GM21737 (cell line): ENCODE data around the gene PHF21A.

Experiments
- ATAC-seq: cut with Tn5 transposase; IDR thresholded peaks from one replicate; pipeline ENCODE4 v1.9.1; 2021; ENCODE audit warnings: mild to moderate bottlenecking, moderate library complexity; ENCODE audit not compliant: unreplicated experiment

PHF21A gene

DNA sequence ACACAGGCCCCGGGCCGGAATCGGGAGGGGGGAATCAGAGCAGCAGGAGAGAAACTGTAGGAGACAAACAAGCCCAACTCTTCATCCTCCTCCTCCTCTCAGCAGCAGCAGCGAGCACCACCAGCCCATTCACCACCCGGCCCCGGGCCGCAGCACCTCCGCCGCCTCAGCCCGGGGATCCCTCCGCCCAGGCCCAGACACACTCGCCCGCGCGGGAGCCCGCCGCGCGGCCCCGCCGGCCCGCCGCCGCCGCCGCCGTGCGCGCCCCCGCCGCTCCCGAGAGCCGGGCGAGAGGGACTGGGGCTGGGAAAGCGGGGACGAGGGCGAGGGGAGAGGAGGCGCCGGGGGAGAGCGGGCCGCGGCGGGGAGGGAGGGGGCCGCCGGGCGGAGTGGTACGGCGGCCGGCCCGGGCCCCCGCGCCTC, at the start of gene PHF21A:
Gene PHF21A, minus strand, starts transcription at position 154 of the 423 bp plus-strand sequence. CDS start 37,235 bp downstream, outside the sequence.
- peak; percentile 55 for ATAC-seq

GRCh38 chr11:46170797-46171196, 49.5 kb upstream of the PHF21A start:
- ATAC-seq = no peak

DNA sequence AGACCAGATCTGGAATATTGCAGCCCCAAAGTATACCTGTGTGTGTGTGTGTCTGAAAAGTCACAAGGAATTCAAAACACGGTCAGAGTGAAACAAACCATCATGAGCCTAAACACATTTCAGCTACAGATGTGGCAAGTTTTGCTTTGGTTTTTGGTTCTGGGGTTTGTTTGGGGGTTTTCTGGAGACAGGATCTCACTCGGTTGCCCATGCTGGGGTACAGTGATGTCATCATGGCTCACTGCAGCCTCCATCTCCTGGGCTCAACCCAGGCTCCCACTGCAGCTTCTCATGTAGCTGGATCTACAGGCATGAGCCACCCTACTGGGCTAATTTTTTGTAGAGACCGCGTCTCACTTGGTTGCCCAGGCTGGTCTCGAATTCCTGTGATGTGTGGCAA, 41.4 kb upstream of the PHF21A start:
- no peak for ATAC-seq

- ATAC-seq = no peak
These were observed 39.9 kb upstream of the PHF21A start for GRCh38 chr11:46161201-46161600.

- ATAC-seq = no peak
These were observed 38.8 kb upstream of the PHF21A start for GRCh38 chr11:46160100-46160499.

DNA sequence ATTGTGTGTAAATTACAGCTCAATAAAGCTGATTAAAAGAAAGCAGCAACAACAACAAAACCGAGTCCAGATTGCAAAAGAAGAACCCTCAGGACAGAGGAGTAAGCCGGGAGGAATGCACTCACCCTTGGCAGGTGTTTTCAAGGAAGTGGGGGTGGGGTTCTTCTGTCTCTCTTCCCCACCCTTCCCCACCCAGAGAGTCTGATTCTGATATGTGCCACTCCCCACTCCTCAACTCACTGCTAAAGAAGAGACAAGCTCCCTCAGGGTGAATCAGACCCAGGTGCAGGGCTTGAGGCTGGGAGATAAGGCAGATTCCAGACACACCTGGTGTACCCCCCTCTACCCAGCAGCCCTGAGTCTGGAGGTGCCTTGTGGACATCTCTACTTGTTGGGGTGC, 38.4 kb upstream of the PHF21A start:
- ATAC-seq = no peak

GRCh38 chr11:46149826-46150225, 28.6 kb upstream of the PHF21A start:
- ATAC-seq = no peak

DNA sequence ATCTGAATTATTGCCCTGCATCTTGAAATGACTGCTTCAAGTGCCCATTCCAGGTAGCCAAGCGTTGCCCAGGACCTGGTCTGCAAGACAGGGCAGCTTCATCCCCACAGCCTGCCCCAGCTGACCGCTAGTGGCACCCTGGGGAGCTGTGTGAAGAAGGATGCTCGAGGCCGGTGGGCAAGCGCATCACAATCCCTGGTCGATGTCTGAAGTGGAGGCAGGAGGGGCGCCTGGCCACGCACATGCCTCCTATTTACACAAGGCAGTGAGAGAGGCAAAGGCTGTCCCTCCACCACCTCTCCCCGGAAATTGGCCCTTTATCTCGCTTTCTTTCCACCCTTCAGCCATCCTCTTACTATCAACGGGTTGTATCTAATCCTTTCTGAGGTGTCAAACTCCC, 28.1 kb upstream of the PHF21A start:
- no peak for ATAC-seq

DNA sequence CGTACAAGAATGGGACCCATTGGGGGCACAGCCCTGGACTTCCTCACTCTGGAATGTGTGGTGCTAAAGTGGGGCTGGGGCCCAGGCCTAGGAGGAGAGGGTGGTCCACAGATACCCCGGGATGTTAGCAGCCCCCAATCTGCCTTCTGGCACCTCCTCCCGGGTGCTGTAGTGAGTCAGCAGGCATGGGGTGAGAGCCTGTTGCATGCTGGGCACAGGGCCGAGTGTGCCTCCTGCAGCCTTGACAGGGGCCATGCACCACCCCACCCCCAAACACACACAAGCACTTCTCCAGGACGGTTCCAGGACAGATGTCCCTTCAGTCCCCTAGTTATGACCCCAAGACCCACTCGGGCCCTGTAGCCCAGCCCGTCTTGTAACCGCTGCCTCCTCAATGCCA, 23.5 kb upstream of the PHF21A start:
- no peak for ATAC-seq

DNA sequence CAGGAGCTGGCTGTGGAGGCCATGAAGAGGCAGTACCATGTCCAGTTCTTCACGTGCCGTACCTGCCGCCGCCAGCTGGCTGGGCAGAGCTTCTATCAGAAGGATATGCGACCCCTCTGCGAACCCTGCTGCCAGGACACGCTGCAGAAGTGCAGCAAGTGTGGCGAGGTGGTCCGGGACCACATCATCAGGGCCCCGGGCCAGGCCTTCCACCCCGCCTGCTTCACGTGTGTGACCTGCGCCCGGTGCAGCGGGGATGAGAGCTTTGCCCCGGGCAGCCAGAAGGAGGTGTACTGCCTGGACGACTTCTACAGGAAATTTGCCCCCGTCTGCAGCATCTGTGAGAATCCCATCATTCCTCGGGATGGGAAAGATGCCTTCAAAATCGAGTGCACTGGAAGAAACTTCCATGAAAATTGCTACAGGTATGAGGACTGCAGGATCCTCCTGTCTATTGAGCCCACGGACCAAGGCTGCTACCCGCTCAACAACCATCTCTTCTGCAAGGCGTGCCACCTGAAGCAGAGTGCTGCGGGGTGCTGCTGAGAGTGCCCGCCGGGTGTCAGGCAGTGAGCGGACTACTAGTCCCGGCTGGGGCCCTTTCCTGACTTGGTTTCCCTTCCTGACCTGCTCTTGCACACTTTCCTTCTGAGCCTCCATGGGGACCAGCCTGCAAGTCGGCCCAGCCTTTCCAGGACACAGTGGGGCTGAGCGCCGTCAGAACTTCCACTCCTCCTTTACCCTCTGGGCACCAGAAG, 22.0 kb upstream of the PHF21A start:
- ATAC-seq = no peak

DNA sequence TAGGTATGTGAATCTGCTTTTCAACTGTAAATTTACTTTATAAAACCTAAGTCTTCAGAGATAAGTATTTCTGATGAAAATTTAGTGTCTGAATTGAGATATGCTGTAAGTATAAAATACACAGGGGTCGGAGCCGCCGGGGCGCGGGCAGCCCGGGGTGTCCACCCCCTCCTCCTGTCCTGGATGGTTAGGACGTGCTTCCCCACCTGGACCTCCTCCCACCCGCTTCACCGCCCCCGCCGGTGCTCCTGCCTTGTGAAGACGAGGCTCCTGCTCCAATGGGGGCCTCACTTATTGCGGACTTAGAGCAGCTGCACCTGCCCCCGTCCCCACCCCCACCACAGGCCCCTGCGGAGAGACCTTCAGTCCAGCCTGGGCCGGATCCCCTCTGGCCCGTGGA, 21.3 kb upstream of the PHF21A start:
- no peak for ATAC-seq

DNA sequence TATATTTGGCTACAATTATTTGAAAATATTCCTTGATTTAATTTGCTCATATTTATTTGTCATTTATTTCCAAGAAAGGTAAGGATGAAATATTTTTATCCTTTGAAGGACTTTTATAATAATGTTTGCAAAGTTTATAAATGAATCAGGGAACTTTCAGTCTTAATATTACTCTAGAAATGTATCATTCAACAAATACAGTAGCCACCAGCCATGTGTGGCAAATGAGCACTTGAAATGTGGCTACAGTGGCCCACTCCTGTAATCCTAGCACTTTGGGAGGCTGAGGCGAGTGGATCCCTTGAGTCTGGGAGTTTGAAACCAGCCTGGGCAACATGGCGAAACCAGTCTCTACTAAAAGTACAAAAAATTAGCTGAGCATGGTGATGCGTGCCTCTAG, 20.3 kb upstream of the PHF21A start:
- ATAC-seq = no peak

DNA sequence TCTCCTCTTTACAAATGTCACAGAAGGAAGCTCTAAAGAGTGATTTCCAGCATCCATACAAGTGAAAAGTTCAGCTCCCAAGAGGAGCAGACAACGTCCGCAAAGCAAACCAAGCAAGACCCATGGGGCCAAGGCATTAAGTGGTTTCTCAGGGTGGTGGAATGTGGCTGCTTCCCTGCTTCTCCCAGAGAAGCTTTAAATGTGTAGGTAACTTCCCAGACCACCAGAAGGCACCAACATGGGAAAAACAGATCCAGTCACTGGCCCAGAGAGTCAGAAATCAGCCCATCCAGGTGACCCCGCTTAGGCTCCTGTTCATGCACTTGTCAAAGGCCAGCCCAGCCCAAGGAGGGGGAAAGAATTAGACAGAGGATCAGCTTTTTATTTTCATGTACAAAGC, 13.3 kb upstream of the PHF21A start:
- no peak for ATAC-seq

GRCh38 chr11:46134061-46134460, 12.8 kb upstream of the PHF21A start:
- no peak for ATAC-seq

DNA sequence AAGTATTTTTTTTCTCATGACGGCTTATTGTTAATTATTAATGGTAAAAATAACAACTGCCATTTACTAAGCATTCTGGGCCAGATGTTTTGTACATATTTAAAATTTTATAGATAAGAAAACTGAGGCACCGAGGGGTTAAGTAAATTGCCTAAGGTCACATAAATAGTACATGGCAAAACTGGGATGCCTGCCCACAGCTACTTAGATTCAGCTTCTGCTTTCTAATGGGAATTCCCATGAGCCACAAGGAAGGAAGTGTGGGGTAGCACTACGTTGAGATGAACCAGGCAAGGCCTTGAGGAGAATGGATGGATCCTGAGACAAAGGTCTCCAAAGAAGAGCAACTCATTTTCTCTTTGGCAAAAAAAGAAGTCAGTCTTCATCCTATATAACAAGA, 11.9 kb upstream of the PHF21A start:
- no peak for ATAC-seq

GRCh38 chr11:46130286-46130940, 9.2 kb upstream of the PHF21A start:
- no peak for ATAC-seq

DNA sequence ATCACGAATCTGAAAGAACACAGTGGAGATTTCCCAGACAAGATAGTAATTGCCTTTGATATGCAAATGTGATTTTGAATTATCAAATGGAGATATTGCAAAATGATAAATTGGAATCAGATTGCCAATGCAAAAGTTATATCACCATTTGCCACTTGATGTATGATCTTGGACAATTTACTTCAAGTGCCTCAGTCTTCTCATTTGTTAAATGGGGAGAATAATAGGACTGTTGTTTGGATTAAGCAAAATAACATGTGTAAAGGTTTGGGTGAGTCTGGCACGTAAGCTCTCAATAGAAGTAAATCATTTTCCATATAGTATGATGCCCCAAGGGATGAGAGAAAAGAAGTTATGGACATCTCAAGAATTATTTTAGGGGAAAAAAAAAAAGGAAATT, 7.9 kb upstream of the PHF21A start:
- no peak for ATAC-seq

- peak; percentile 68 for ATAC-seq
These were observed 5.9 kb upstream of the PHF21A start for GRCh38 chr11:46127150-46127638.

DNA sequence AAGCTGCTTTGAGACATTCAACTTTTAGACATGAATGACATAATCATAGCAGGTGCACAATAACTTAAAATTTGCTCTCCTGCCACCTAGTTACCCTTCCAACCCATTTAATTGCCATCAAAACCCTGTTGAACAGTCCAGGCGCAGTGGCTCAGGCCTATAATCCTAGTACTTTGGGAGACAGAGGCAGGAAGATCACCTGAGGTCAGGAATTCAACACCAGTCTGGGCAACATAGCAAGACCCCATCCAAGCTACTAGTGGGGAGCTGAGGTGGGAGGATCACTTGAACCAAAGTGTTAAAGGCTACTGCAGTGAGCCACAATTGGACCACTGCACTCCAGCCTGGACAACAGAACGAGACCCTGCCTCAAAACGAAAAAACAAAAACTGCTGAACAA, 4.0 kb upstream of the PHF21A start:
- no peak for ATAC-seq

DNA sequence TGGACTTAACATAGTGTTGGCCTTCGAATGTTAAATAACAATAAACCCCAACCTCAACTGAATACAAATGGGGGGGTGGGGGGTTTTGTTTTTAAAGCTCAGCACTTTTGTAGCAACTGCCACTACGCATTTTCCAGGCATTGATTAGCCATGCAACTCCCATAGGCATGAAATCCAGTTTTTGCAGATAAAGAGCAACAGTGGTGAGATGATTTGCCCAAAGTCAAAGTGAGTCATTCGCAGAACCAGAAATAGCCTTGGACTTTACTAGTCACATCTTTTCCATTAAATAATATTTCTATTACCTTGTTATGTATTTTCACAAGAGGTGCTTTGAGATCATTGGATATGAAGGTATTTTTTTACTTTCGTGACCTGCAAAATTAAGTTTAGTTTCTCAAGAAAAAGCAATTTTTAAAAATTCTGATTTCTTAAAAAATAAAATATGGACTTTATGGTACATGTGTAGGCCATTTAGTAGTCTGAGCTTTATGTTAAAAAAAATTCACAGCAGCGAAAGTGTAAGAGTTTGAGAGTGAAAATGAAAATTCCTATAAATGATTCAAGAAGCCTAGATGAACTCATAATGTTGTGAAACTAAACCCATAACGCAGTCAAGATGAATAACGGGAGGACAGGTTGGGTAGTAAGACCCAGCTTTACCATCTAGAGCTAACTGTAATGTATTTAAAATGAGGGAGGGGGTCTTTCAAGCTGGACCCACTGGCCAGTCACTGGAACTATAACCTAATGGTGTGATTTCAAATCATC, 1.9 kb upstream of the PHF21A start:
- no peak for ATAC-seq

DNA sequence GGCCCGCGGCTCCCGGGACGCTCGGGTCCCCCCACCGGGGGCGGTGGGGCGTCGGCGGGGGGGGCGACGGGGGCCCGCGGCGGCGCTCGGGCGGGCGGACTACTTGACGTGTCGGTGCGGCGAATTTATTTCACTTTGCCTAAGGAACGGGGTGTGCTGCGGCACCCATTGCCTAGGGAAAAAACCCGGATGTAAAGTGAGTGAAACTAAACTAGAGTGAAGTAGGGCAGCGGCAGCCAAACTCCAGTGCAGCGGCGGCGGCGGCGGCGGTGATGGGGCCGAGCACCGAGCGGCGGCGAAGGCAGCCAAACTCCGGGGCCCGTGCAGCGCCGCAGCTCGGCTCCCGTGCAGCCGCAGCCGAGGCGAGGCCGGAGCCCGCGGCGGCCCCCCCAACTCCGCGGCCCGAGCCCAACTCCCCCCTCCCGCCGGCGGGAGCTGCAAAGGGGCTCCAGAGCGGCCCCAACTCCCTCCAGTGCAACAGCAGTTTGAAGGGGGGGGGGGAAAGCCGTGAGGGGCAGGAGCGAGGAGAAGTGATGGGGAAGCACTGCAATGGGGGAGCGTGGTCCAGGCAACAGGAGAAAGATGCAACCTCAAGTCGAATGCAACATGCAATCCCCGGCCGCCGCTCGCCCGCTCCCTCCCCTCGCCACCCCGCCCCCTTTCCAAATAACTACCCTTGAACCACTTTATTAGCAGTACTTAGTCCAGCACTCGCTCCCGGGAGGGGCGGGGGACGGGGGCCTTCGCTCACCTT, 647 bp upstream of the PHF21A start:
- peak; percentile 33 for ATAC-seq
